Measurements from ENCODE around the gene C1orf141. TPM values are rescaled to one million over a fixed set of nuclear protein-coding genes. Genes with fewer than 3 reads are reported as not detected.

The C1orf141 gene
- total and polyA plus RNA-seq, 9 of the 15 experiments (the other 6 are each of a cell fraction or from before 2014, with no cell fraction given): not detected

- FAIRE-seq (peak; percentile 6), ATAC-seq (peak; percentile 69), DNase-seq (ENCODE audit: extremely low read depth in 1 of 4, low spot score in 3 of 4) (peak in 3 of 4 experiments; percentile 17 to 51 (median 37))
- 37% methylated on average over 3 of the region's 3 CpGs for WGBS (ENCODE audit: insufficient coverage, low coverage, missing lambda C conversion rate)
- intact Hi-C loops (cut with micrococcal nuclease): no loop called here
- Histone ChIP-seq H3K9ac (ENCODE audit: insufficient read depth in 1 of 2, low read depth in 2 of 2, low read length in 2 of 2) (peak overlapping the region in 1 of 2 experiments; percentile 18; a peak in 1 of 4 replicates), H3K79me2 (ENCODE audit: control insufficient read depth, insufficient read depth, low read length) (no peaks in the 10 kb centered on the region), H3K4me1 (replicated peaks in 1 of 2; ENCODE audit: control insufficient read depth in 2 of 2, insufficient read depth in 2 of 2, low read length in 2 of 2) (peaks cover 4 to 26% of the 10 kb centered on the region in 2 experiments; a peak in 3 of 5 replicates), H3K27ac (ENCODE audit: extremely low read depth, low read depth, low read length) (peak overlapping the region; percentile 9; the same call in 1 of the 3 replicates), H3K9me3 (replicated peaks; ENCODE audit: control insufficient read depth, insufficient read depth, low read depth, low read length) (no peaks in the 10 kb centered on the region; the same call in 1 of the 2 replicates), H4K20me1 (replicated peaks; ENCODE audit: control insufficient read depth, insufficient read depth, low read length) (no peaks in the 10 kb centered on the region), H2AFZ (ENCODE audit: low read depth, low read length) (peak overlapping the region; percentile 82), H3K36me3 (ENCODE audit: control insufficient read depth, insufficient read depth, low read length) (no peaks in the 10 kb centered on the region), H3K9me1 (ENCODE audit: control insufficient read depth, insufficient read depth, low read length) (no peaks in the 10 kb centered on the region), H3K27me3 (ENCODE audit: control insufficient read depth in 2 of 2, insufficient read depth in 2 of 2, low read length in 2 of 2) (no peaks in the 10 kb centered on the region), H3K4me3 (no peak overlapping the region), H3K4me2 (ENCODE audit: insufficient read depth, low read length) (peak overlapping the region; percentile 6; the same call in 1 of the 2 replicates)
- CTCF ChIA-PET (ENCODE audit: low intra/inter-chr PET ratio): no interaction called here
- TF ChIP-seq E2F5 (CRISPR knock-in tag; IDR thresholded peaks at IDR 0.05): no peak
- no peak for TF ChIP-seq CTCF (IDR thresholded peaks at IDR 0.05 in 2 of 3, conservative IDR thresholded peaks at IDR 0.05 in 1 of 3; ENCODE audit: insufficient read depth in 2 of 3, low read depth in 1 of 3, low read length in 3 of 3)
- peak; percentile 84 for TF ChIP-seq SPI1 (IDR thresholded peaks at IDR 0.05; ENCODE audit: borderline replicate concordance, low read depth, low read length)
- in situ Hi-C loops (cut with MboI): no loop called here
- POLR2A ChIA-PET: interaction anchor here (1.1 kb wide), 1 partner anchor 15 kb away, joined by 4 read pairs; no protein-coding TSS in a partner anchor
- BruUV-seq (replicated peaks): TSS peak; percentile 82
Measured at GRCh38 chr1:67138813-67139499, 4.2 kb upstream of the C1orf141 start.
